Hematopoietic multipotent progenitor cell treated with erythropoietin and hydrocortisone succinate and interleukin-3 and kit ligand, for 8 days (in vitro differentiated cells): ENCODE data around the gene A2M.

ENCODE experiments used
- DNase-seq: peaks from one replicate; pipeline ENCODE4 v3.0.0-alpha.2; 2015

Gene A2M

GRCh38 chr12:9098115-9098452 is 17.6 kb downstream of the A2M start:
- DNase-seq, result no peak

- DNase-seq, result no peak
These were observed 19.0 kb downstream of the A2M start for GRCh38 chr12:9096563-9097176.

- no peak for DNase-seq
These were observed 20.4 kb downstream of the A2M start for GRCh38 chr12:9095322-9095721.

- DNase-seq, result no peak
These were observed 21.1 kb downstream of the A2M start for GRCh38 chr12:9094512-9095206.

DNA sequence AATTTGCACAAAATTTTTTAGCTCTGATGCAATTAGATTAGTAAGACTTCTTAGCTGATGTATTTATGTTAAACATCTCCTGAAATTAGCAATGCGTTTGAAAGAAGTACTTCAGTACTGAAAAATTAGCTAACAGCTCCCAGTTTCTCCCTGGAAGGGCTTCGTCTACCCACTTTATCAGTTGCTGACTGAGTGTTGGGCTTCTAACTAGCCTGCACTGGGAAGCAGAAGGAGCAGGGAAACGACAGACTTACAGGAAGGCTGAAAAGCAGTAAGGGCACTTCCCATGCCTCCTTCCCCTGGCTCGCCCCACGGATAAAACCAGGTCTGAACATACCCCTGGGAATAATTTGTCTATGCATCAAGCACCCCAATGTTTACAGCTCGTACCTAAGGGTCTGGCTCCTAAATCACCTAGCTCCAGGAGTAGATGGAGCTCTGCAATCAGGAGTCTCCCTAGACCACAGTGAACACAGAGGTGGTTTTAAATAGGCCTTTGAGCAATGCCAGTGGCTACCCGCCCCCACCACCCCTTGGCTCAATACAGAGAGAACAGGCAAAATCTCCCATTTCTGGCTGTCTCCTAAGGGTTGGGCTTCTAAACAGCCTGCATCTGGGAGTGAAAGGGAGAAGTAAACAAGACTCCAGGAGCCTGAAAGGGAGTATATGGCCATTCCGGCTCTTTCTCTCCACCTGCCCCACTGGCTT is 23.7 kb downstream of the A2M start:
- DNase-seq, result no peak

DNA sequence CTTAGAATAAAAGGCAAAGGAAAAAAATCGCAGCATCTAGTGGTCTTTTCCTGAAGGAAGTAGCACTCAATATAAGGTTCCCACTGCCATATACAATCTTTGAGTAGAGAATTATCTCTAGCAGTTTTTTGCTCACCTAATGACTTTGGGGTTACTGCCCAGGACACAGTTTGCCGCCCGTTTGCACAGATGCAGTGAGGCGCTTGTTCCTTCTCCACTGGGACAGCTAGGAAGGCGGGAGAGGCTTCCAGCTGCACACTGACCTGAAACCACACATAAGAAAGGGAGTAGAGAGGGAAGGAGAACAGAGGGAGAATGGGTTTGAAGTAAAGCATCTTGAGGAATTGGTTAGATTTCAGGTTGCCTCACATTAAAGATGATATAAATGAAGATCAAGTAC is 25.5 kb downstream of the A2M start:
- no peak for DNase-seq

- no peak for DNase-seq
These were observed 28.5 kb downstream of the A2M start for GRCh38 chr12:9087087-9087835.

DNA sequence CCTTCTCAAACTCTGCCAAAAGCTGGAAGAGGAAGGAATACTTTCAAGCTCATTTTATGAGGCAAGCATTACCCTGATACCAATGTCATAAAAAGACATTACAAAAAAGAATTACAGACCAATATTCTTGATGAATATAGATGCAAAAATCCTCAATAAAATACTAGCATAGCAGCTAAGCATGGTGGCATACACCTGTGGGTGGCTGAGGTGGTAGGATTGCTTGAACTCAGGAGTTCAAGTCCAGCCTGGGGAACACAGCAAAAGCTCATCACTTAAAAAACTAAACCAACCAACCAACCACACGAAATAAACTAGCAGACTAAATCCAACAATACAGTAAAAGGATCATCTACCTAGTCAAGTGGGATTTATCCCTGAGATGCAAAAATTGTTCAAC is 29.6 kb downstream of the A2M start:
- DNase-seq, result no peak

- DNase-seq, result no peak
These were observed 31.3 kb downstream of the A2M start for GRCh38 chr12:9084417-9084816.

GRCh38 chr12:9083793-9084192 is 31.9 kb downstream of the A2M start:
- no peak for DNase-seq

DNA sequence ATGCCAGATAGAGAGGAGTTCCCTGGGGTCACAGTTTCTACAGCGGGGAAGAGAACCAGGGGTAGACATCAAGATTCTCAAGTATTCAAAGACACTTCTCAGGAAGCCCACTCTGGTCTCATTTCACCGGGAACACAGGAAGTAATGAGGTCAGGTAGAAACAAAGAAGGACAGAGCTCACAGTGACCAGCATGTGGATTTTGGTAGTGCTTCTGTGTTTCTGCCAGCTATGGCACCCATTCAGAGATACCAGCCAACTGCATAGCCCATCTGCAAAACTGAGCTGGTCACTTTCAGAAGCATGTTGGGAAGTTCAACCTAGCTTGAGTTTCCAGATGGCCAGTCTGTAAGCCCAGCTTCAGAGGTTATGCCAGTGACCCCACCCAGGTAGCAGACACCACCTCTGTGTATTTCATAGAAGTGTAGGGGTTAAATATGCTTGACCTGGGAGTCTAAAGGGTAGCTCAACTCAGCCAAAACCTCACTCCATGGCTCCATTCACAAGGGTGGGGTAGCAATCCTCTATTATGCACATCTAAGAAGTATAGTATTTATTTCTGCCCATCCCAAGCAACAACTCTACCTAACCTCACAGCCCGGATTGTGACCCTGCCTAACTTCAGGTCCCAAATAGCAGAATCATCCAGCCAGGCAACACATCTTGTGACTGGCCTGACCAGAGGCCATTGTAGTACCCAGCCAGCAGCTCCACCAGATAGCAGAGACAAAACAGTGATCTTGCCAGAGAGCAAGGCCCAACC is 33.9 kb downstream of the A2M start:
- DNase-seq, result no peak

- no peak for DNase-seq
These were observed 35.6 kb downstream of the A2M start for GRCh38 chr12:9079883-9080675.

DNA sequence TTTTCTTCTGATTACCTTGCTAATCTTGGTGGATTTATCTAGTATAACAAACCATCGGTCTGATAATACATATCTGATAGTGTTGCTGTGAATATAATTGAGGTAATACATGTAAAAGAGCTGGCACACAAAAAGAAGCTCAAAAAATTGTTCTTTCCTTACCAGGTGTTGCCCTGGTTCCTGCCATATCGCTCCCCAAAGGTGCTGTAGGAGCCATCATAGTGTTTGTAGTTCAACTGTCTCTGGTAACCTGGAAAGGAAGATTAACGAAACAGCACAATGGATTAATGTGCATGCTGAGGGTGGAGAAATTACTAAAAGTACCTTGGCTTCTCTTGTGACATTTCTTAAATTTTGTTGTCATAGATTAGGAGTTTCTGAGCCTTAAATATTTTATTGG is 36.6 kb downstream of the A2M start:
- no peak for DNase-seq

- DNase-seq, result no peak
These were observed 38.3 kb downstream of the A2M start for GRCh38 chr12:9077152-9078031.

DNA sequence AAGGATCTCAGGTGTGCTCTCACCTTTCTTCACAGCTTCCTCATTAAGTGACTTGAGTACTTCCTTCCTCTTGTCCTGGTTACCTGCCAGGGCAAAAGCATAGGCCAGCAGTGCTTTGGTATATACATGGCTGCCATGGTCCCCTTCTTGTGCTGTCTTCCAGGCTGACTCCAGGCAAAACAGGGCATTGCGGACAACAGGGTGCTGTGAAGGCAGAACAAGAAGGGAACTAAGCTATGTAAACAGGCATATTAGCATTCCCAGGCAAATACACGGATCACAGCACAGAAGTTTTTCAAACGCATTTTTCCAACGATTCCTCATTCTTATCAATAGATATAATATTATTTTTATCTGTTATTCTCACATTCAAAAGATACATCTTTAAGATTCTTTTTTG is 39.0 kb downstream of the A2M start:
- DNase-seq, result no peak

DNA sequence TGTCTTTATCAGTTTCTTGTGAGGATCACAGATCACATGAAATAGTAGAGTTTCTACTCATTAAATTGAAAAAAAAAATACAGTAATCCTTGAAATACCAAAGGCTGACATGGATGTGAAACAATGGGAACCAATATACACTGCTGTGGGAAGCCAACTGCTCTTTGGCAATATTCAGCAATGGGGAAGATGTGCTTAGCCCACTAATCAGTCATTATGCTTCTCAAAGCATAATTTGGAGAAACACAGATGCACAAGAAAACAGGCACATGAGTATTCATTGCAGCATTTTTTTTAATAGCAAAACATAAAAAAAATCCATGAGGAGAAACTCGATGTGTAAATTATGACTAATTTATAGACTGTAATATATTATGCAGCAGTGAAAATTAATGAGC is 40.6 kb downstream of the A2M start:
- DNase-seq, result no peak

DNA sequence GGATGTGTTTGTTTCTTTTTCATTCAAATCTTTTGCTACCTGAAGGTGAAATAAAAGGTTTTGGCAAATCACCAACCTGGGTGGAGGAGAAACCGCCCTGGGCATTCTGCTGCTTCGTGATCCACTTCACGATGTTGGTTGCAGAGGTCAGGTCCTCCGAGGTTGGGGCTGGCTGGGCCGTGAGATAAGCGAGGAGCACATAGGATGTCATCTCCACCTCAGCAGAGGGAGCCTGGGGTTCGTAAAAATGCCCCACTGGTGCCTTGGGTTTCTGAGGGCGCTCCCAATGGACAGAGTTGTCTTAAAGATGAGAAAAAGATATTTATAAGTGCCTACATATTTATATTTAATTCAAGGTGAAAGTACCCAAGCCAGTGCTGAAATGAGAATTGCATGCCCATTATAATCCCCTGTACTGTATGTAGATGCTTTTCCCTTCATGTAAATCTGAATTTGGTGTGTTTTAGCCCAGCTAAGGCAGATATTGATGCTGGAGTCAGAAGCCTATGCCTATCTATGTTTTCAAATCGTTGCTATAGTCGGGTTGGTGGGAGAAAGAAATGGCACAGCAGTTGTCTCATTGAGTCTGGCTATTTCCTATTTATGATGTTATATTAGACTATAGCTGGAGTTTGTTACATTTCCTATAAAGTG is 41.1 kb downstream of the A2M start:
- no peak for DNase-seq

- DNase-seq, result no peak
These were observed 42.6 kb downstream of the A2M start for GRCh38 chr12:9073076-9073475.

DNA sequence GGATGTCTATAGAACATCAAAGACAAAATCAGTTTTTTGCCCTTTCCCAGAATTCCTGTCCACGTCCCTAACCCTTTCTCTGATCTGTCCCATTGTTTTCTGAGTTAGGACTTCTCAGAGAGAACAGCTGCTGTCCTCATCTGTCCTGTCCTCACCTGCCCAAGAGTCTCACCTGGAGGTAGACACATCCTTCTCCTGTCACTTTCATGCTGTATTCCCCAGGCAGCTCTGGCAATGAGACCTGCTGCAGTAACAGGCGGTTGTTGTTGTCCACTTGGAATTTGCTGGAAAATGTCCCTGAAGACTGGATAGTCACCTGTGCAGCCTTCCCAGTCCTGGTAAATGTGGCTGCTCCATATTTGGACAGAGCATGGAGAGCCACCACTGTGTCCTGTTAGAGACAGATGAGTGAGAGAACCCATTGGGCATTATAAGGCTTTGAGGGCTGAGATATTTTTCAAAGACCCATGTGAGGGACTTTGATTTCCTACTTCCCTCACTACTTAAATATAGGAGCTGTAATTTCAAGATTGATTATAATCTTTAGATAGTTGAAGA is 43.2 kb downstream of the A2M start:
- no peak for DNase-seq

DNA sequence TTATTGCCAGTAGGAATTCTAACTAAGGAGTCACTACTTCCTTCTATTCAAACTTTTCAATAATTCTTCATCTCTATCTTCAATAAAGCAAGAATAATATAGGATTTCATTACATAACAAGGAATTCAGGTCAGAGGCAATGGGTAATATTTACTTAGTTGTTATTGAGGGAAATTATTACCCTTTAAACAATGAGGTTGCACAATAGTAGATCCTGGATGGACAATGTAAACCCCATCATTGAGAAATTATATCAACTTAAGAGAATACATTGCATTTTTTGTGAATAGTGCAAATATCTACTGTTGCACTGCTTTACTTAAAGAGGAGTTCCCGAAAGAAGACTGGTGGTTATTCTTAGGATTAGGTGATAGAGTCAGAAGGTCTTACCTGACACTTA is 43.8 kb downstream of the A2M start:
- DNase-seq, result no peak
